Subcutaneous abdominal adipose tissue (tissue), 5 donors: ENCODE measurements around the gene CPNE1.

ENCODE experiments used
- H3K27ac ChIP-seq: one replicate; pipeline ENCODE4 v1.7.0; 2013; ENCODE audit warnings: low read depth, mild to moderate bottlenecking, inconsistent platforms, low read length, moderate library complexity
- H3K27me3 ChIP-seq, 5 donors: one replicate each; pipeline ENCODE4 v1.7.0; 2013; ENCODE audit warnings: low read length in 5 of 5, inconsistent platforms in 1 of 5; ENCODE audit not compliant: control insufficient read depth in 5 of 5, insufficient read depth in 4 of 5
- H3K36me3 ChIP-seq, 5 donors: one replicate each; pipeline ENCODE4 v1.7.0; 2013; ENCODE audit warnings: low read length in 5 of 5; ENCODE audit not compliant: control insufficient read depth in 5 of 5, insufficient read depth in 5 of 5
- H3K4me1 ChIP-seq, 5 donors: one replicate each; pipeline ENCODE4 v1.7.0; 2013; ENCODE audit warnings: low read length in 5 of 5, mild to moderate bottlenecking in 3 of 5, moderate library complexity in 1 of 5; ENCODE audit not compliant: control insufficient read depth in 5 of 5, insufficient read depth in 5 of 5
- H3K4me3 ChIP-seq, 5 donors: one replicate each; pipeline ENCODE4 v1.7.0; 2013; ENCODE audit warnings: low read length in 5 of 5, low read depth in 1 of 5
- H3K9ac ChIP-seq, 5 donors: one replicate each; pipeline ENCODE4 v1.7.0; 2013; ENCODE audit warnings: low read length in 5 of 5, mild to moderate bottlenecking in 4 of 5, moderate library complexity in 3 of 5
- H3K9me3 ChIP-seq, 5 donors: one replicate each; pipeline ENCODE4 v1.7.0; 2013; ENCODE audit warnings: low read length in 5 of 5; ENCODE audit not compliant: control insufficient read depth in 5 of 5
- donor health status: healthy.
- donor health status: healthy.
- donor health status: healthy.
- donor health status: healthy.
- donor health status: healthy.

Gene CPNE1

GRCh38 chr20:35588397-35588796 lies 76.3 kb downstream of the CPNE1 start:
- Histone ChIP-seq H3K27ac (no peak overlapping the region), H3K4me1 (no peaks in the 10 kb centered on the region), H3K36me3 (no peaks in the 10 kb centered on the region), H3K9me3 (no peaks in the 10 kb centered on the region), H3K9ac (no peak overlapping the region), H3K27me3 (no peaks in the 10 kb centered on the region), H3K4me3 (no peak overlapping the region)

- Histone ChIP-seq H3K27me3 (no peaks in the 10 kb centered on the region), H3K9me3 (peaks cover 0 to 2% (median 0%) of the 10 kb centered on the region in 5 donors), H3K36me3 (no peaks in the 10 kb centered on the region), H3K9ac (no peak overlapping the region), H3K4me3 (no peak overlapping the region), H3K27ac (no peak overlapping the region), H3K4me1 (no peaks in the 10 kb centered on the region)
Measured at GRCh38 chr20:35587436-35587835, 77.3 kb downstream of the CPNE1 start.

- H3K9ac ChIP-seq, result no peak overlapping the region
- no peaks in the 10 kb centered on the region for H3K4me1 ChIP-seq
- peaks cover 0 to 7% (median 5%) of the 10 kb centered on the region in 5 donors for H3K9me3 ChIP-seq
- no peaks in the 10 kb centered on the region for H3K36me3 ChIP-seq
- H3K4me3 ChIP-seq, result no peak overlapping the region
- H3K27me3 ChIP-seq, result no peaks in the 10 kb centered on the region
- no peak overlapping the region for H3K27ac ChIP-seq
Measured at GRCh38 chr20:35586751-35587425, 77.8 kb downstream of the CPNE1 start.

DNA sequence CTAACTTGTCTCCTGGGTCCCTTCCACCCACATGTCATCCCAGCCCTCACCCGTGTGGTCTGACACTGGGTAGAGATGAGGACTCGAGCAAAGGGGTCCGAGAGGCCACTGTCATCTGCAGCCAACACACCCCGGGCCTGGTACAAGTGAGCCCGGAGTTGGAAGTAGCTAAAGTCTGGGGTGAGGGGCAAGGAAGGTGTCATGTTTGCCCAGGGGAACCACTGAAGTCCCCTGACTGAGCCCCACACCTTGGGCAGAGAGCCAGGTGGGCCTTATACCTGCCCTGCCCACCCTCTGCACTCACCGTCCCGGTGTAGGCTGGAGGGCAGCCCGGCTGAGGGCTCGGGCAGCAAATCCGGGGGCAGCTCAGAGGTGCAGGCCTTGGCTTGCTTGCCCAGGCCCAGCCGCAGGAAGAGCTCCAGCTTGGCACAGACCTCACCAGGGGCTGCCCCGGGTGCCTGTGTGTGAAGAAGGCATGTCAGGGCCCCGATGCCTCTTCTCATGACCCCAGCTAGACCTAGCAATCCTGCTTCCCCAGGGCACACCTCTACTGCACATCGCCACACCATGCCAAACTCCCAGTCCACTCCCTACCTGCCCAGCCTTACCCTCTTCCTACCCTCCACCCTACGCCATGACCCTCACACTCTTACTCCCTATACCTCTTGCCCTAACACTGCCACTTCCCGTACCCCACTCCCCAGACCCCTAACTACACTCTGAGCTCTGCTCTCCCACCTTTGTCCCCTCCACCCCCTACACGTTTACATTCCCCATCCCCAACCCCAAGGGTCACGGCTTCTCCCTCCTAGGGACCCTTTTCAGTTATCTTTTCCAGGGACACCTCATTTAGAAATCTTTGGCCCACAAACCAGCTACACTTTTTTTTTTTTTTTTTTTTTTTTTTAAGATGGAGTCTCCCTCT lies 80.8 kb downstream of the CPNE1 start:
- Histone ChIP-seq H3K9ac (no peak overlapping the region), H3K27me3 (peaks cover 0 to 2% (median 0%) of the 10 kb centered on the region in 5 donors), H3K4me3 (no peak overlapping the region), H3K4me1 (no peaks in the 10 kb centered on the region), H3K27ac (no peak overlapping the region), H3K9me3 (peaks cover 0 to 12% (median 9%) of the 10 kb centered on the region in 5 donors), H3K36me3 (no peaks in the 10 kb centered on the region)

GRCh38 chr20:35582741-35583404 lies 81.8 kb downstream of the CPNE1 start:
- Histone ChIP-seq H3K9me3 (peaks cover 0 to 12% (median 9%) of the 10 kb centered on the region in 5 donors), H3K27ac (no peak overlapping the region), H3K4me1 (no peaks in the 10 kb centered on the region), H3K4me3 (no peak overlapping the region), H3K9ac (no peak overlapping the region), H3K36me3 (no peaks in the 10 kb centered on the region), H3K27me3 (peaks cover 0 to 3% (median 0%) of the 10 kb centered on the region in 5 donors)

- Histone ChIP-seq H3K36me3 (no peaks in the 10 kb centered on the region), H3K9ac (no peak overlapping the region), H3K27me3 (peaks cover 0 to 3% (median 0%) of the 10 kb centered on the region in 5 donors), H3K27ac (no peak overlapping the region), H3K4me1 (no peaks in the 10 kb centered on the region), H3K4me3 (no peak overlapping the region), H3K9me3 (peaks cover 0 to 12% (median 9%) of the 10 kb centered on the region in 5 donors)
Measured at GRCh38 chr20:35582131-35582530, 82.6 kb downstream of the CPNE1 start.

DNA sequence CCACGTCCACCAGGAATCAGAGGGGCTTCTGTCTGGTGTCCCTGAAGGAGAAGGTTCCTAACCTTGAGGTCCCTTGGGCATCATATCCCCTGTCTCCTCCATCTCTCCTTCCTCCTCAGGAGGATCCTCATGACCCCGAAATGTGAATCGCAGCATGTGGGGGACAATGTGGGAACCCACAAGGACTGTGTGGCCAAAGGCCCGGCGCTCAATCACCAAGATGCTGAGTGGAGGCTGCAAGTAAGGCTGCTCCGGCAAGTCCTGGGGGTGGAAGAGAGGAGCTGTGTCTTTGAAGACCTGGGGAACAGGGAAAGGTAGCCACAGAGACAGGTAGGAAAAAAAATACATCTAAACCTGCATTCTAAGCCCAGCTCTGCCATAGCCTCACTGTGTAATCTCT lies 85.5 kb downstream of the CPNE1 start:
- H3K4me3 ChIP-seq, result no peak overlapping the region
- no peaks in the 10 kb centered on the region for H3K36me3 ChIP-seq
- no peak overlapping the region for H3K27ac ChIP-seq
- peaks cover 0 to 12% (median 9%) of the 10 kb centered on the region in 5 donors for H3K9me3 ChIP-seq
- no peaks in the 10 kb centered on the region for H3K4me1 ChIP-seq
- H3K27me3 ChIP-seq, result peaks cover 0 to 3% (median 0%) of the 10 kb centered on the region in 5 donors
- no peak overlapping the region for H3K9ac ChIP-seq

GRCh38 chr20:35578469-35578868 lies 86.2 kb downstream of the CPNE1 start:
- peaks cover 0 to 15% (median 11%) of the 10 kb centered on the region in 5 donors for H3K9me3 ChIP-seq
- H3K9ac ChIP-seq, result no peak overlapping the region
- no peak overlapping the region for H3K27ac ChIP-seq
- no peaks in the 10 kb centered on the region for H3K36me3 ChIP-seq
- no peaks in the 10 kb centered on the region for H3K4me1 ChIP-seq
- peaks cover 0 to 3% (median 0%) of the 10 kb centered on the region in 5 donors for H3K27me3 ChIP-seq
- no peak overlapping the region for H3K4me3 ChIP-seq

DNA sequence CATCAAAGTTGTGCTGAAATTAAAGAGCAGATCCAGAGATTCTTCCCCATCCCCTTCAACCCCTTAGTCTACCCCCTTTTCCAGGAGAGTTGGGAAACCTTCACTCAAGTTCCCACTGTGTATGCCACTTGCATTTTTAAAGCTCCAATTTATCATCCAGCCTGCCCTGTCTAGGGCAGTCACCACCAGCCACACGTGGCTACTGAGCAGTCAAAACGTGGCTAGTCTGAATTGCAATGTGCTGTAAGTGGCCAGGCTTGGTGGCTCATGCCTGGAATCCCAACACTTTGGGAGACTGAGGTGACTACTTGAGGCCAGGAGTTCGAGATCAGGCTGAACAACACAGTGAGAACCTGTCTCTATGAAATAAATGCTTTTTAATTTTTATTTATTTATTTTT lies 87.9 kb downstream of the CPNE1 start:
- no peaks in the 10 kb centered on the region for H3K36me3 ChIP-seq
- H3K27me3 ChIP-seq, result peaks cover 0 to 3% (median 0%) of the 10 kb centered on the region in 5 donors
- no peak overlapping the region for H3K4me3 ChIP-seq
- H3K9me3 ChIP-seq, result peaks cover 2 to 15% (median 11%) of the 10 kb centered on the region in 5 donors
- H3K27ac ChIP-seq, result no peak overlapping the region
- H3K4me1 ChIP-seq, result no peaks in the 10 kb centered on the region
- H3K9ac ChIP-seq, result no peak overlapping the region
